ENCODE measurements around the gene CD300A.

CD300A gene

GRCh38 chr17:74529243-74529642, 62.8 kb downstream of the CD300A start (continued):
- TF ChIP-seq ZNF626 (tag by site-specific recombination; IDR thresholded peaks at IDR 0.05): no peak
- TF ChIP-seq MEIS1 (CRISPR knock-in tag; IDR thresholded peaks at IDR 0.05; ENCODE audit: borderline replicate concordance): no peak
- TF ChIP-seq HOXA7 (CRISPR knock-in tag; IDR thresholded peaks at IDR 0.05; ENCODE audit: borderline replicate concordance): no peak
- TF ChIP-seq HIC1 (tag by site-specific recombination; IDR thresholded peaks at IDR 0.05): no peak
- no peak for TF ChIP-seq RBAK (tag by site-specific recombination; IDR thresholded peaks at IDR 0.05)
- TF ChIP-seq TRIM28 (IDR thresholded peaks at IDR 0.05; ENCODE audit: borderline replicate concordance, low read length): no peak
- no peak for TF ChIP-seq EGR2 (tag by site-specific recombination; IDR thresholded peaks at IDR 0.05; ENCODE audit: low read depth)
- no peak for TF ChIP-seq ZNF366 (tag by site-specific recombination; conservative IDR thresholded peaks at IDR 0.05)

GRCh38 chr17:74530831-74531150, 64.4 kb downstream of the CD300A start:
- H3K4me1 ChIP-seq (ENCODE audit: control insufficient read depth, insufficient read depth, low read length): no peaks in the 10 kb centered on the region
- no peak overlapping the region for H3K4me3 ChIP-seq (ENCODE audit: low read depth, low read length)
- ChIA-PET POLR2A (interaction anchor here (0.6 kb wide), 1 partner anchor 88 kb away, joined by 9 read pairs; no protein-coding TSS in a partner anchor), CTCF (interaction anchor here (0.5 to 1.1 kb wide), 3 partner anchors 15 to 163 kb away, joined by 3 to 5 read pairs (median 4); partner anchors contain the start of gene CD300C)
- H3K9me3 ChIP-seq (ENCODE audit: control insufficient read depth, insufficient read depth, low read depth, low read length): no peaks in the 10 kb centered on the region
- H3K27ac ChIP-seq (ENCODE audit: extremely low read depth, low read depth, low read length): no peak overlapping the region
- H3K36me3 ChIP-seq (ENCODE audit: control insufficient read depth in 2 of 2, insufficient read depth in 1 of 2, low read length in 2 of 2): no peaks in the 10 kb centered on the region
- TF ChIP-seq ZNF768 (tag by site-specific recombination; IDR thresholded peaks at IDR 0.05) (no peak), ZNF133 (tag by site-specific recombination; IDR thresholded peaks at IDR 0.05) (no peak), ZNF830 (tag by site-specific recombination; IDR thresholded peaks at IDR 0.05; ENCODE audit: low read depth) (no peak), ZBTB20 (tag by site-specific recombination; IDR thresholded peaks at IDR 0.05) (no peak), PRDM1 (tag by site-specific recombination; IDR thresholded peaks at IDR 0.05) (no peak), ZNF416 (tag by site-specific recombination; IDR thresholded peaks at IDR 0.05) (no peak), ZBTB10 (tag by site-specific recombination; IDR thresholded peaks at IDR 0.05) (no peak), PRDM10 (tag by site-specific recombination; IDR thresholded peaks at IDR 0.05) (no peak), ZNF266 (tag by site-specific recombination; IDR thresholded peaks at IDR 0.05; ENCODE audit: low read depth) (no peak), ZNF140 (tag by site-specific recombination; IDR thresholded peaks at IDR 0.05) (no peak), ZNF280D (tag by site-specific recombination; IDR thresholded peaks at IDR 0.05) (no peak), ZNF530 (tag by site-specific recombination; IDR thresholded peaks at IDR 0.05; ENCODE audit: low read depth) (no peak), ZNF473 (tag by site-specific recombination; IDR thresholded peaks at IDR 0.05) (no peak), ZSCAN18 (tag by site-specific recombination; IDR thresholded peaks at IDR 0.05) (no peak), INSM2 (tag by site-specific recombination; IDR thresholded peaks at IDR 0.05) (no peak)
